GM18507 (cell line): ENCODE measurements around the gene TGFBR3.
"Not testable (repeated sequence)": the region's sequence is repeated elsewhere in the genome, so short reads cannot be mapped to it uniquely, and the experiment has no call there.

ENCODE experiments used
- DNase-seq: peaks from one replicate; pipeline ENCODE4 v3.0.0; 2011; ENCODE audit warnings: low read depth; ENCODE audit not compliant: insufficient read length; ENCODE audit errors: extremely low spot score
- FAIRE-seq: peaks from 2 replicates; lab custom pipeline; 2011; peaks lifted over from hg19 to GRCh38; lab: Jason Lieb, UNC

The TGFBR3 gene

DNA sequence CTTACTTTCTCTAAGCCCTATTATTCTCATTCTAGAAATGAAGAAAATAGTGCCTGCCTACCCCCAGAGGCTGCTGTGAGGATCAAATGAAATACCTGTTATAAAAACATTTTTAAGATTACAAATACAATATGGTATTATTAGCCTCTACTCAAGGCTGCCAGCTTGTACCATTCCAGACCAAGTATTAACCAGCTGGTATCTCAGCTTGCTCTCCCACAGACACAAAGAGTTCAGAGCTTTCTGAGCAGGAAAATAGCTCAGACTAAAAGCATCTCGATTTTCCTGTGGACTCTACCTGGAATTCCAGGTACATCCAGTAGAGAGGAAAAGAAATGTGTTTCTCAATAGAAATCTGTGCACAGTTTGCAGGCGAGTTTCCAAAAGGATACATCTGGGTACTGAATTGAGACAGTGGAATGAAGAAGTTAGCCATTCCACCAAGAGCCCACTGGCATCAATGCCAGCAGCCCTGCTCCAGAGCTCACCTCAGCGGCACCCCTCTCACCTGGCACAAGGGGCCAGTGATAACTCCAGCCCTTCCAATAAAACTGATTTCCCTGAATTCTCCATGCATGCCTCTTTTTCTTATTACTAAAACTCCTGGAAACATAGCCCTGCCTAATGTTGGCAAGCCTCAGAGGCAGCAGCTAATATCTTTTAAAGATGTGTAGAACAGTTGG lies 31.0 kb downstream of the TGFBR3 start:
- no peak for DNase-seq
- FAIRE-seq = no peak

DNA sequence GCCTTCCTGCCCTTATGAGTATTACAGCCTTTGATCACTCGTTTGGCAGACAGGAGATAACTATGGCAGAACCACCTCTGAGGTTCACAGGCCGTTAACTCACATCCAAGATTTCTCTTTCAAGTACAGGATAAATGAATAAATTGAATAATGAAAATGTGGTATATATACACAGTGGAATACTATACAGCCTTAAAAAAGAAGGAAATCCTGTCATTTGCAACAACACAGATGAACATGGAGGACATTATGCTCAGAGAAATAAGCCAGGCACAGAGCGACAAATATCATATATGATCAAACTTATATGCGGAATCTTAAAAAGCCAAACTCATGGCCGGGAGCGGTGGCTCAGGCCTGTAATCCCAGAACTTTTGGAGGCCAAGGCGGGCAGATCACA lies 32.6 kb downstream of the TGFBR3 start:
- FAIRE-seq (no peak), DNase-seq (no peak)

DNA sequence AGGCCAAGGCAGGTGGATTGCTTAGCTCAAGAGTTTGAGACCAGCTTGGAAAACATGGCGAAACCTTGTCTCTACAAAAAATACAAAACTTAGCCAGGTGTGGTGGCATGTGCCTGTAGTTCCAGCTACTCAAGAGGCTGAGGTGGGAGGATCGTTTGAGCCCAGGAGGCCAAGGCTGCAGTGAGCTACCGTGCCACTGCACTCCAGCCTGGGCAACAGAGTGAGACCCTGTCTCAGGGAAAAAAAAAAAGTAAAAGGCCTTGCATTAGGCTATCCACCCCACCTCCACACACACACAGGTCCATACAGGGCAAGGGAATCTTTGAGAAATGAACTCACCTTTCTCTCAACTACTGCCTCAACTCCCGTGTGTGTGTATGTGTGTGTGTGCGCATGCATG lies 33.9 kb downstream of the TGFBR3 start:
- not testable (repeated sequence) for FAIRE-seq, DNase-seq

DNA sequence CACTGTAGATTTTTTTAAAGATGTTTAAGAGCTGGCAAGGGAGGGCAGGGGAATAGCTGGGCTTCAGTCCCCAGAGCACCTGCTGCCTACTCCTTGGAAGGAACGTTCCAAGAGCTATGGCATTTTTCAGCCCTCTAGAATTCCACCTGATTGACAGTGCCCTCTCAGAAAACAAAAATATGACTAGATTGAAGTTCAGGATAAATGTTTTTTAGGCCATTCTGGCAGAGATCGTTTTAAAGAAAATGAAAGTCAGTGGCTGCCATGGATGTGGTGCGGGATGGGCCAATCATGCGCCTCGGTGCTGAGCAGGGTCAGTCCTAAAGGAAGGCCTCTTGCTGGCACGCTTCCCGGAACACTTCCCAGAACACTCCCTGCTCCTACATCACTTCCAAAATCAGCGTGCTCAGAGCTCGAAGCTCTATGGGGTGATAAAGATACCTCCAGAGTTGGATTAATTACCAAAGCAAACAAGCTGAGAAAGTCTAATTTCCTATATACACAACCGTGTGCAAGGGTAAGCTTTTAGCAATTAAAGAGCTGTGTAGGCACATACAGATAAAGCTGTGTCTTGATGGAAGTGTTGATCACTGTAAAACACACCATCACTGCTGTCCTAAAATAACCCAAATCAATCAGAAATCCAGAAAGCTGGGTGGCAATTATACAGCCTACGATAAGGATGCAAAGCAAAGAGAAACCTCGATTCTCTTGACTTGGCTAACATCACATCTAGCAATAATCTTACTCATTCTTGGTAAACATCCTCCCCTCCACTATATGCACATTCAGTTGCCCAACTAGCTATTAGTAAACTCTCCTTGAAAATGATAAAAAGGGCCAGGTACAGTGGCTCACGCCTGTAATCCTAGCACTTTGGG lies 34.6 kb downstream of the TGFBR3 start:
- DNase-seq (no peak), FAIRE-seq (no peak)

DNA sequence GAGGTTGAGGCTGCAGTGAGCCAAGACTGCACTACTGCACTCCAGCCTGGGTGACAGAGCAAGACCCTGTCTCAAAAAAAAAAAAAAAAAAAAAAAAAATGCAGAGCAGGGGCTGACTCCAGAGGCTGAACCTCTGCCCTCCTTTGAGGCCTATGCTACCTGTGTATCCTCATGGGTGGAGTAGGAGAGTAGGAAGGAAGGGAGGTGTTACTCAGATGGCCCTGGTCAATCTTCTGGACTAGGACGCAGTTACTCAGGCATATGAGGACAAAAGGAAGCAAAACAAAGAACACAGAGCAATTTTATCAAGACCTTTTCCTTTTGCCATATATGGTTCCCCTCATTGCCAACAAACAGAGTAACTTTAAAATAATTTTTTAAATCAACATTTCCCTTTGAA lies 35.2 kb downstream of the TGFBR3 start:
- no peak for DNase-seq
- FAIRE-seq = no peak

DNA sequence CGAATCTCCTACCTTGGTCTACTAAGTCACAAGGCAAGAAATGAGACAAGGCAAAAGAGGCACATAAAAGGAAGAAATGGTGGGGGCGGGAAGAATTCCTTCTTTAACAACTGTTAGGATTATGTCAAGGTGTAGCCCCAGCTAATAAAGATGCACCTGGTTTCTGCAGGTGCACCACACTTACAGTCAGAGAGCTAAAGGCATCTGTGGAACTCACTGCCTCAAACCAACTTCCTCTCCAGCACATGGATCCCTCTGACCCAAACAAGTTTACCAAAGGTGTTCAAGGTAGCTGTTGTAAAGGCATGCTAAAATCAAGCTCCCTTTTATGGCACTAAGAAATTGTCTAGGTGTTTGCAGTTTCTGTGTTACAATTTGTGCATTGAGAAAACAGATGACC lies 38.1 kb downstream of the TGFBR3 start:
- FAIRE-seq = no peak

DNA sequence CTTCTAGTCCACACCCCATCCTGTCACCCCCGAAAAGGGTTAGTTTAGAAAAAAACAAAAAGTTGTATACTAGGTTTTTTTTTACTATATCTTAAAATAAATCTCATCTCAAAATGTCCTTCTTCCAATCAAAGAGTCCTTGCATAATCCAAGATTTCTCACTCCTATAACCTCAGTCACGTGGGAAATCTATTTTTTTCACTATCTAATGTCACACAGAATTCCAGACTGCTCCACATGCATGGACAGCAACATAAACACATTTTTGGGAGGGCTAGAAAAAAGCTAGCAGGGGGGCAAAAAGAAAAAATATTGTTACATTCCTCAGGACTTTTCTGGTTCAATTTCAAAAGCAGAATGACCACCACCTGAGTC lies 39.3 kb downstream of the TGFBR3 start:
- DNase-seq (no peak), FAIRE-seq (no peak)

More for the DNA sequence above, 38.1 kb downstream of the TGFBR3 start:
- no peak for DNase-seq

DNA sequence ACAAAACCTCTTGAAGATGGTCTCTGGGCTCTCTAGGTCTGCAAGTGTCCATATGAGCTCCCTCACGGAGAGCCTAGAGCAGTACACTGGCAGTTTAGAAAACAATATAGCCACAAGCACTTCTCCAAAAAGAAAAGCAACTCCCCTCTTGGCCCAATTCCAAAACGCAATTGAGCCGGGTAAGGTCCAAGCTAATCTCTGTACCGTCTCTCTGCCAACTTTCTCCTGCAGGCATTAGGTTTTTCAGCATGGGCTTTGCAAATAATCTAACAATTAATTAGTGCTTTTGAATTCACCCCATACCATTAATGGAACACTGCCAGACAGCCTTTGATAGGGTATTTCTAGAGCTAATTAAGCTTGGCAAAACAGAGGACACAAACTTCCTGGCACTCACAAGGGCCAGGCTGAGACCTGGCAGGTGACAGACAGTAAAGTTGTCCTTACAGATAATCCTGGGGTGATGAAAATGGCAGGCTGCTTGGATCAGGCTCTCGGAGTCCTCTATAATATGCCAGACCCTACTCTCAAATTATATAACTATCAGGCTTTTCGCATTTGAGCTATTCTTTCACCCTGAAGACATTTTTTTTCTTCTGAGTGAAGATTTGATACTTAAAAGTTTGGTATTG lies 39.8 kb downstream of the TGFBR3 start:
- no peak for FAIRE-seq
- no peak for DNase-seq

DNA sequence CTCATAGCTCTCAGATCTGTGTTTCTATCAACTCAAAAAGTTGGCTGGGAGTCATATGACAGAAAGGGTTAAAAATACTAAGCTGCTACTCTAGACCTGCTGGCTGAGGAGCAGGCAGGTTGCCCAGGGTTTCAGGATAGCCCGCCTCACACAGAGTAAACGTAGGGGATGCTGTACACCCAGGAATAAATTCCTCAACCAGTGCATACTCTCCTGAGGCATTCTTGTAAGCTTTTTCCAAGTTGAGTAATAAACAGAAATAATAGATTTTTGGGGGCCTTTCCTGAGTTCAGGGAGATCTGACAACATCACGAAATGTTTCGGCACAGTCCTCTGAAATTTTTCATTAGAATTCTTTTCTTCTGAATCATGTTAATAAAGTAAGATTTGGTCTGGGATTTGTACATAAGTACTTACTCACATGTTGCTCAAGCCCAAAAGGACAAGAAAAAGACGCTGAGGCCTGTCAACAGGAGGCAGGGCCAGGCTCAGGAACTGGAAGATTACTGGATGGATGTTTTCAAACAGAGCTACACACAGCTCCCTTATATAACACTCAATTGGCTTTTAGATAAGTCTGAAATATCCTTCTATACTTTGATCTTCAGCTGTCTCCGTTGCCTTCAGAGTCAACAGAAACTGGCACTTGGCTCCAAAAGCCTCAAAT lies 41.0 kb downstream of the TGFBR3 start:
- FAIRE-seq = no peak

DNA sequence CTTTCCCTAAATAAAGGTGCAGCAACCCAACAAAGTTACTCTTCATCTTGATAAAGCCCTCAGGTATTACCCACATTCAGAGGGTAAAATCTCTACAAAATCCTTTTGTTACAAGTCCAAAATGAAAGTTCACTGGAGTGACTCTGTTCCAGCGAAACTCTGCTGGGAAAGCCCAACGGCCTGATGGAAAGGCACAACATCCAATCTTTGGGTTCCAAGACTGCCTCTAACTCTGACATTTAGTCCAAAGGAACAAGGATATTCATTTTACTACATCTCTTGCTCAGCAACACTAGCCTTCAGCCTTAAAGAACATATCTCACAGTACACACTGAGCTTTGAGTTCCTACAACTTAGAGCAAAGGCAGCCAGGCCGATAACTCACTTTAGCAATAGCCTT lies 42.1 kb downstream of the TGFBR3 start:
- FAIRE-seq = no peak
- no peak for DNase-seq

More for the DNA sequence above, 41.0 kb downstream of the TGFBR3 start:
- no peak for DNase-seq

DNA sequence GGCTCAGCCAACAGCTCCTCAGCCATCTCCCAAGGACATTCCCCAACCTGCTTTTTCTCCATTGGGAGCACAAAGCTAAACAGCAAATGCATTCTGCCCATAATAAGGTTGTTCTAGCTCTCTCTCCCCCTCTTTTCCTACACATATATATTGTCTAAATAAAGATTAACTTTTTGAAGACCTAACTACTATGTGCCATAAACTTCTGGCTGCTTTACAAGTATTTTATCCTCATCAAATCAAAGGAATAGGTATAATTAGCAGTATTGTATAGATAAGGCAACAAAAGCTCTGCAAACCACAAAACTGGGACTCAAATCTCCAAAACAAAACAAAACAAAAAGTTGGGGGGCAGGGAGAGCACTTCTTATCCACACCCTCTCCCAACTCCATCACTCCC lies 43.4 kb downstream of the TGFBR3 start:
- no peak for DNase-seq
- no peak for FAIRE-seq

DNA sequence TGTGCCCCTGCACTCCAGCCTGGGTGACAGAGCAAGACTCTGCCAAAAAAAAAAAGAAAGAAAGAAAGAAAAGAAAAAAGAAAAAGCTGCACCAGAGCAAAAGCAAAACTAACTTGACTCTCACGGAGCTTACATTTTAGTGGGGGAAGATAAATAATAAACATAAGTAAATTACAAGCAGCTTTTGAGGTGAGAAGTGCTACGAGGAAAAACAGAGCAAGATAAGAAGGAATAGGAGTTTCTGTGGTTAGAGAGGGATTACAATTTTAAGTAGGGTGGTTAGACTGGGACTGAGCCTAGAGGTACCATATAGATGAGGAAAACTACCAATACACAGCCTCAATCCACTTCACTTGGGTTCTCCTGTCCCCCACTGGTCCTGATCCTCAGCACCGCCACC lies 43.9 kb downstream of the TGFBR3 start:
- DNase-seq = no peak
- no peak for FAIRE-seq

DNA sequence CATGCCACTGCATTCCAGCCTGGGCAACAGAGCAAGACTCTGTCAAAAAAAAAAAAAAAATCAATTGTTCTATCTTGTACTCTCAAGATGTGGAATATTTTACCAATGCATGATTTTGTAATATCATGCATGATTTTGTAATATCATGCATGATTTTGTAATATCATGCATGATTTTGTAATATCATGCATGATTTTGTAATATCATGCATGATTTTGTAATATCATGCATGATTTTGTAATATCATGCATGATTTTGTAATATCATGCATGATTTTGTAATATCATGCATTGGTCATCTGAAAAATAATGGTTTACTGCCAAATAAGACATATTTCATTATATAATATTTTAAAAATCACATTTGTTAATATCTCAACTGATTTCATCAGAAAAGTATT lies 45.7 kb downstream of the TGFBR3 start:
- not testable (repeated sequence) for DNase-seq, FAIRE-seq

DNA sequence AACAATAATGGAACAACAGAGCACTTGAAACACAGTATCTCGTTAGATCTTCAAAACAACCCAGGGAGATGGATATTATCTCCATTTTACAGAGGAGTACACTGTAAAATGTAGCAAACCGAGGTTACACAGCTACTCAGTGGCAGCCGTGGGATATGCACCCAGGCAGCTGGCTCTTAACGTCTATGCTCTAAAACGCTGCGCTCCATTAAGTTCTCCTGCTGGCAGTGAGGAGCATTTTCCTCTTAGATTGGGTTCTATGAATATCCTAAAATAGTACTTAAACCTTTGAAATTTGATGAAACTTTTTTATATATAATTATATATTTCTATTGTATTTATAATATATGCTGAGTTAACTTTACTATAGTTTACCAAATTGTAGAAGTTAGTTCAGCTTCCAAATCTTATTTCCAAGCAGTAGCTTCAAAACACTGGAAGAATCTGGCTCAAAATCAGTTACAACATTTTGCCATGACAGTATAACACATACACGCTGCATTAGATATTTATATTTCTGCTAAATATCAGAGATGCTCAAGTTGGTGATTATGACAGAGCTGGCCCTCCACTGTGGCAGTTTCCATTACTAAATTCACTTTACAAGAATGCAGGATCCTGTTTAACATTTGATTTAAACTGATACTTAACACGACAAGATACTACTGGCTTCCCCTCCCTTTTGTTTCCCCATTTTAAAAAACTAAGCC lies 49.5 kb downstream of the TGFBR3 start:
- FAIRE-seq = no peak
- DNase-seq = no peak

DNA sequence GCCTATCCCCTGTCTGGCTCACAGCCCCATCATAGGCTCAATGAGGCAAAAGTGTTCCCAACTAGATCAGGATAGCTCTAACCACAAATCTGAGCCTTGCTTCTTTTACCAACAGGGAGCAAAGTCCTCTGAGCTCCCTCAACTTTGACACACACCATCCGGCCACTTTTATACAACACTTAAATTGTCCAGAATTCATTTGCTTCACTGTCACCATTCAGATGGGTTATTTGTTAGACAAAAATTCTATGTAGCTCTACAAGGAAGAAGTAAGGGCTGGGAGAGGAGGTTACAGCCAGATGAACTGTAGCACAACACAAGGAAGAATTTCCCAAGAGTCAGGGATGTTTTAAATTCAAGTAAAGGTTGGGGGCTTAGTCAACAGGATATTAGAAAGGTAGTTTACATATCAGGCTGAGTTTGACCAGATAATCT lies 50.8 kb downstream of the TGFBR3 start:
- DNase-seq (no peak), FAIRE-seq (no peak)

DNA sequence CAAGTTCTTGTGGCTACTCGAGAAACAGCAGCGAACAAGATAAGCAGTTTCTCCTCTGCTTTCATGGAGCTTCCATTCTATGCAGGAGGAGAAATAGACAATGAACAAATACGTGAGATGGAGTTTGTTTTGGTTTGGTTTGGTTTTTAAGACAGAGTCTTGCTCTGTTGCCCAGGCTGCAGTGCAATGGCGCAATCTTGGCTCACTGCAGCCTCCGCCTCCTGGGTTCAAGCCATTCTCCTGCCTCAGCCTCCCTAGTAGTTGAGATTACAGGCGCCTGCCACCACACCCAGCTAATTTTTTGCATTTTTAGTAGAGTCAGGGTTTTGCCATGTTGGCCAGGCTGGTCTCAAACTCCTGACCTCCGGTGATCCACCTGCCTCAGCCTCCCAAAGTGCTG lies 51.4 kb downstream of the TGFBR3 start:
- not testable (repeated sequence) for FAIRE-seq, DNase-seq

DNA sequence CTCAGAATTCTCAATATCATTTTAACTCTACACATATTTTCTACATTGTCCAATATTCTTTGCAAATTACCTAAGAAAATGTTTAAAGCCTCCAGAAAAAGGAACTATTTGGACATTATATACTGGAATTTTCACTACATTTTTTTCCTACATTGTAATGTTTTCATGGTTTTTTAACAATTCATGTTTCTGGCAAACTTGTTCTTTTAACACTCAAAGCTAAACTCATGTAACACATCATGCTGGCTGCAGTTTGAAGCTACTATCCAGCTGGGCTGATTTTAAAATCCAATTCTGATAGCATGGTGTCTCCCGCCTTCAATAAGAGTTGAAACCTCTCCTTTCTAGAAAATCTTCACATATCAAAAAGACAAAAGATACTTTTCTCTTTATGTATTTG lies 52.0 kb downstream of the TGFBR3 start:
- no peak for FAIRE-seq
- no peak for DNase-seq

DNA sequence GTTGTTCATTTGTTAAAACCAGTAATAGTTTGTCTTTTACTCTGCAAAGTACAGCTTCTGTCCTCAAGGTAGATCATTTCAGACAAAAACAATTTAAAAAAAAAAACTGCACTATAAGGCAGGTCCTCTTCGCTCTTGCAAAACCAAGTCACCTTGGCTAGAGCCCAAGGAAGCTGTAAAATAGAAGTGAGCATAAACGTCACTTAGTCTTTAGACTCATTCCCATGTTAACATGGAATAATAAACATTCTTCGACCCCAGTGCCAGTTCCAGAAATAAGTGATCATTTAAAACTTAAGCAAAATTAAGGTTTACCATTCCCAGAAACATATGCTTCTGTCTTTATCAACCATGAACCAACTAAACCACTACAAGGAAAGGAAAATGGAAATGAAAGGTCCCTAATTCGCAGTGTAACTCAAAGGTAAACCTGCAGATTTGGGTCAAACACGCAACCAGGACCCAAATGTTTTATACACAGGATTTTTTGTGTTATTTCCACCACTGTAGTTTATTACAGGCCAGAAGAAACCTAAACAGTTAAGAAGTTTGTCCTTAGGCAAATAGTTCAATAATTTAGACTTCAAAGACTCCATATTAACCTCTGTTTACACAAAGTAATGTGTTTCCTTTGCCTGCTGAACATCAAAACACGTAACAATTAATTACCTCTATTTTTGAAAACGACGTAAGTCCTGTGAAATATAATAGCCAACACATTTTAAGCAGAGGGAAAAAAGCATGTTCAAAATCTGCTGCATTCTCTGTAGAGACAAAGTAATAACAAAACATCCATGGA lies 54.6 kb downstream of the TGFBR3 start:
- DNase-seq = no peak
- no peak for FAIRE-seq
